ENCODE results near the gene DDX6.
A peak's percentile ranks its signal among the peaks of the same experiment; 100 is the strongest.
"Not testable (repeated sequence)": the region's sequence is repeated elsewhere in the genome, so short reads cannot be mapped to it uniquely, and the experiment has no call there.

The DDX6 gene

GRCh38 chr11:118791111-118791960 is at the start of gene DDX6:
Gene DDX6 (minus strand): TSS chr11:118791164. CDS start chr11:118786251, 4,913 bp downstream.
- DNase-seq (ENCODE audit: low read depth in 3 of 3, low spot score in 1 of 3): peak; percentile 75 to 78 (median 76)

DNA sequence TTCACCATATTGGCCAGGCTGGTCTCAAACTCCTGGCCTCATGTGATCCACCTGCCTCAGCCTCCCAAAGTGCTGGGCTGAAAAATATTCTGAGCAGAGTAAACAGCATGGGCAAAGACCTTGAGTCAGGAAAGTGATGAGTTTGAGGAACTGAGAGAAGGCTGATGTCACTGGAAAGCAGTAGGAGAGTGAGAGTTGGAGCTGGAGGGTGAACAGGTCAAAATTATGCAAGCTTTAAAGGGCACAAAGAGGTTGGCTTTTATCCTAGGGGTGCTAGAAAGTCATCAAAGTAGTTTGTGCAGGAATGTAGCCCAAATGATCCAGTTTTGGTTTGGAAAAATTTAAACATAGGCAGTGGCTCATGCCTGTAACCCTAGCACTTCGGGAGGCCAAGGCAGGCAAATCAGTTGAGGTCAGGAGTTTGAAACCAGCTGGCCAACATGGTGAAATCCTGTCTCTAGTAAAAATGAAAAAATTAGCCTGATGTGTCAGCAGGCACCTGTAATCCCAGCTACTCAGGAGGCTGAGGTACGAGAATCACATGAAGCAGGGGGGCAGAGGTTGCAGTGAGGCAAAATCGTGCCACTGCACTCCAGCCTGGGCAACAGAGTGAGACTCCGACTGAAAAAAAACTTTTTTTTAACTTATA is 48.1 kb upstream of the DDX6 start:
- no peak for DNase-seq (ENCODE audit: low read depth in 3 of 3, low spot score in 1 of 3)

DNA sequence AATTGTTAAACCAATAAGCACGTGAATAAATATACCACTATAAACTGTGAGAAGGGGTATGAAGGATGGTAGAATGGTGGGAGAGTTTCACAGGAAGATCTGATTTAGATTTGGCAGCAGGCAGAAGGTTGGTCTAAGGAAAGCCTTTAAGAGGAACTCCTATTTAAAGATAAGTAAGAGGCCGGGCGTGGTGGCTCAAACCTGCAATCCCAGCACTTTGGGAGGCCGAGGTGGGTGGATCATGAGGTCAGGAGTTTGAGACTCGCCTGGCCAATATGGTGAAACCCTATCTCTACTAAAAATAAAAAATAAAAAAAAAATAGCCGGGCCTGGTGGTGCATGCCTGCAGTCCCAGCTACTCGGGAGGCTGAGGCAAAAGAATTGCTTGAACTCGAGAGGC is 46.9 kb upstream of the DDX6 start:
- no peak for DNase-seq (ENCODE audit: low read depth in 3 of 3, low spot score in 1 of 3)

DNA sequence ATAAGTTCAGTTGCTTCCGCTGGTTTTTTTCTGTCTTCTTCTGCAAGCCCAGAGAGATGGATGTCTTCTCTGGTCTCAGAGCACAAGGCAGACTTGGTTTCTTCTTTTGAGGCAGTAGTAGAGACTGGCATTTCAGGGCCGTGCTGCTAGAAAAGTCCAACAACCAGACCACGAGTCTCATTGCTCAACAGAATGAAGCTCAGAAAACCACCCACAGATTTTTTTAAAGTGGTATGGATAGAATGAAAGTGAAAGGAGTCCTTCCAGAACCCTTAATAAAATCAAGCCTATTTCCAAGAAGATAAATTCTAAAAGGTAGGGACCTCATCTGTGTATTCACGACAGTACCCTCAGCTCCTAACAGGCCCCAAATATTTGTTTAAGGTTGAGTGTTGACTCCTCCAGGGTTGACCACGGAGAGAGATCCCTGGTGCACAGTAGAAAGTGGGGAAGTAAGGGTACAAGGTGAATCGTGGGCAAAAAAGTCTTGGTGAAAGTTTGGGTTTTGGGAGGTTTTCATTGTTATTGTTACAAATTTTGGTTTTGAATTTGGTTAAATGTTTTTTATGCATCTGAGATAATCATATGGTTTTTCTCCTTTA is 43.6 kb upstream of the DDX6 start:
- DNase-seq (ENCODE audit: low read depth in 3 of 3, low spot score in 1 of 3): no peak

- no peak for DNase-seq (ENCODE audit: low read depth in 3 of 3, low spot score in 1 of 3)
Measured at GRCh38 chr11:118827118-118827517, 36.2 kb upstream of the DDX6 start.

- DNase-seq (ENCODE audit: low read depth in 3 of 3, low spot score in 1 of 3): not testable (repeated sequence)
Measured at GRCh38 chr11:118822936-118823510, 32.1 kb upstream of the DDX6 start.

DNA sequence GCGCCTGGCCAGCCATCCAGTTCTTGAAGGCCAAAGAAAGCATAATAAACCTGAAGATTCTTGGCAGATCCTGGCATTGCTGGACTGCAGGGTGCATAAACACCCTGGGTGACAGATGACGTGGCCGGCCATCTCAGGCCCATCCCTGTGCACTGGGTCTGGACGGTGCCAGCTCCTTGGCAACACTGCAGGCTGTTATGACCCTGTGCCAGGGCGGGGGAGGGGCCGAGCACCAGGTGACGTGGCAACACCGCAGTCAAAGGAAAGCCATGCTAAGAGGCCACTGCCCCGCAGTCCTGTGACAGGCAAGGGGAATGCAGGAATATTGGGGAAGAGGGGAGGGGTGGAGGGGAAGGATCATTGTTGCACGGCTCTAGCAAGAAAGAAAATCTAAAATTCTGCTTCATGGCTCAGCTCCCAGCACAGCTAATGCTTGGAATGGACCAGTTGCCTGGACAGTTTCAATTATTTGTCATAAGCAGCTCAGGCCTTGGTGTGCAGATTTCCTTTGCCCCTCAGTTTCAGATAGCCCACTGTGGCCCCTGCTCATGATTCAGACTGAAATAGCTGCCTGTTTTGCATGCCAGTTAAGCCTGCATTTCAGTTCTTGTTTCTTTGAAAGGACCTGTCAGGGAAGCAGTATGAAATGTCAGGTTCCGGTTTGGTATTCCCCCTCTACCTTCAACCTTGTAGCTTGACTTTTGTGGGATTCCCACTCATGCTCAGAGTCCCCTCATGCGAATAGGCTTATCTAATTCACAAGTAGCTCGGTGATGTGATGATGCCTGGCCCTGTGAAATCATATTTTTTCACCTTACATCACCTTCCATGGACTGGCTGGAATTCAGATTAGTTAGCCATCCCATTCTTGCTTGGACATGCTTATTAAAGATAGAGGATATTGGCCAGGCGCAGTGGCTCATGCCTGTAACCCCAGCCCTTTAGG is 29.7 kb upstream of the DDX6 start:
- no peak for DNase-seq (ENCODE audit: low read depth in 3 of 3, low spot score in 1 of 3)

- DNase-seq (ENCODE audit: low read depth in 3 of 3, low spot score in 1 of 3): not testable (repeated sequence)
Measured at GRCh38 chr11:118820025-118820379, 29.0 kb upstream of the DDX6 start.

DNA sequence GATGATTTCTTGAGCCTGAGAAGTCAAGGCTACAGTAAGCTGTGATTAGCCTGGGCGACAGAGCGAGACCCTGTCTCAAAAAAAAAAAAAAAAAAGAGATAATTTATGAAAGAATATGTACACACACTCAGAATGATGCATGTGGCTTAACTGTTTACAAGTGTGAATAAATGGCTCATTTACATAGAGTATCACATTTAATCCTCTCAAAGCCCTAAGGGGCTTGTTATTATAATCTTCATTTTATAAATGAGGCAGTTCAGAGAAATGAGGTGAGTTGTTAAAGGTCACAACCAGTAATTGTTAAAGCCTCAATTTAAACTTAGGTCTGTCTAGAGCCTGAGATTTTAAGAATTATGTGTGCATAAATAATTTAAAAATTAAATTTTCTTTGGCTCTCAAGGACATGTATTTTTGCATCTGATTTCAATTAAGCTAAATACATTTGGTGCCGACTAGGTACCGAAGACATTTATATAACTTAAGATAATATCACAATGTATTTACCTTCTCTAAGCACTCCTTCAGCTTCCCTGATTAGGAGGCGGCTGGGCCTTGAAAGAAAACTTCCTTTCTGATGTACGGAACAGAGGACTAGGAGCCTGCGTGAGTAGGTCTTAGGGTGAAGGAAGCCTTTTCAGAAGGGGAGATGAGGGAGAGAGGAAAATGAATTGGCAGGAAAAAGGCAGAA is 28.5 kb upstream of the DDX6 start:
- DNase-seq (ENCODE audit: low read depth in 3 of 3, low spot score in 1 of 3): no peak

DNA sequence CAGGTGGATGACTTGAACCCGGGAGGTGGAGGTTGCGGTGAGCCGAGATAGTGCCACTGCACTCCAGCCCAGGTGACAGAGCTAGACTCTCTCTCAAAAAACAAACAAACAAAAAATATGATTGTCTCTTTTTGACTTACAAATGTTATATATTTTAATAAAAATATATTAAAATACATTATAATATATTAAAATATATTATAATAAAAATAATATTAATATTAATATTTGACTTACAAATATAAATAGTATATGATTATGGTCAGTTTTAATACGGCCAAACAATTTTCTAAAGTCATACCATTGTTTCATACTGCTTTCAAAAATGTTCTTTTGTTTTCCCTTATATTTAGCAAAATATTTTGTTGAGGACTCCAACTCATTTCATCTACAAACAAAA is 27.2 kb upstream of the DDX6 start:
- no peak for DNase-seq (ENCODE audit: low read depth in 3 of 3, low spot score in 1 of 3)

- no peak for DNase-seq (ENCODE audit: low read depth in 3 of 3, low spot score in 1 of 3)
Measured at GRCh38 chr11:118813551-118813950, 22.6 kb upstream of the DDX6 start.

- DNase-seq (ENCODE audit: low read depth in 3 of 3, low spot score in 1 of 3): no peak
Measured at GRCh38 chr11:118812485-118812884, 21.5 kb upstream of the DDX6 start.

DNA sequence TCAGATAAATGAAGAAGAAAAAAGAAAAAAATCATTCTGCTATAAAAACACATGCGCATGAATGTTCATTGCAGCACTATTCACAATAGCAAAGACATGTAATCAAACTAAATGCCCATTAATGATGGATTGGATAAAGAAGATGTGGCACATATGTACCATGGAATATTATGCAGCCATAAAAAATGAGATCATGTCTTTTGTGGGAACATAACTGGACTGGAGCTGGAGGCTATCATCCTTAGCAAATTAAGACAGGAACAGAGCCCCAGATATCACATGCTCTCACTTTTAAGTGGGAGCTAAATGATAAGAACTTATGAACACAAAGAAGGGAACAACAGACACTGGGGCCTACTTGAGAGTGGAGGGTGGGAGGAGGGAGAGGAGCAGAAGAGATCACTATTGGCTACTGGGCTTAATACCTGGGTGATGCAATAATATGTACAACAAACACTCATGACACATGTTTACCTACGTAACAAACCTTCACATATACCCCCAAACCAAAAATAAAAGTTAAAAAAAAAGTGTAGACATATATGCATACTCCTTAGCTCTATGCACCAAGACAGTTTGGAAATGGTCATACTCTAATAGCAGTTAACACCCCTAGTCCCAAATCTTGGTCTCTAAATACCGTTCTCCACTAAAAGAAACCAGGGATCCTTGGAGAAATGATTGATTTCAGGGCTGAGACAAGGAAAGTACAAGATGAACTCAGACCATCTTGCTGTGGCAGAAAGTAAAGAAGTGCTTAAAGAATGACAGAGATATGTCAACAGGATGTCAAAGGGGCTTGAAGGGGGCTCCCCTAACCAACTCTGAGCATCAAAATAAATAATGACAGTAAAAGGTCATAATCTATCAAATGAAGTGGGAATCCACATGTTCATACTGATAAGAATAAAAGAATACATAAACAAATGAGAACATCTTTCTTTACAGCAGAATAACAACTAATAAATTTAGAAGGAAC is 17.1 kb upstream of the DDX6 start:
- DNase-seq (ENCODE audit: low read depth in 3 of 3, low spot score in 1 of 3): no peak

DNA sequence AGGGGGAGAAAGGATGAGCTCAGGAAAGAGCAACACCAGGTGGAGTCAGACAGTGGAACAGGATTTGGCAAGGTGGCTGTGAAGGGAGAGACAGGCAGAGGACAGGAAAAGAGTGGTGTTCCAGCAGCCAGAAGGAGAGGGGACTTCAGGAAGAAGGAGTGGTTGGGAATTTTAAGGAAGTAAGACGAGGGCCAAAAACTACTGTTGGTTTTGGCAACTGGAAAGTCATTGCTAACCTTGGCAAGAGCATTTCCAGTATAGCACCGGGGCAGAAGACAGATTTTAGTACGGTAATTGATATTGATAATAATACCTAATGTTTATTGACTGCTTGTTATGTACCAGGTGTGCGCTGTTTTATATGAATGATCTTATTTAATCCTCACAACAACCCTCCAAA is 15.4 kb upstream of the DDX6 start:
- no peak for DNase-seq (ENCODE audit: low read depth in 3 of 3, low spot score in 1 of 3)

GRCh38 chr11:118804094-118804493 is 13.1 kb upstream of the DDX6 start:
- no peak for DNase-seq (ENCODE audit: low read depth in 3 of 3, low spot score in 1 of 3)

DNA sequence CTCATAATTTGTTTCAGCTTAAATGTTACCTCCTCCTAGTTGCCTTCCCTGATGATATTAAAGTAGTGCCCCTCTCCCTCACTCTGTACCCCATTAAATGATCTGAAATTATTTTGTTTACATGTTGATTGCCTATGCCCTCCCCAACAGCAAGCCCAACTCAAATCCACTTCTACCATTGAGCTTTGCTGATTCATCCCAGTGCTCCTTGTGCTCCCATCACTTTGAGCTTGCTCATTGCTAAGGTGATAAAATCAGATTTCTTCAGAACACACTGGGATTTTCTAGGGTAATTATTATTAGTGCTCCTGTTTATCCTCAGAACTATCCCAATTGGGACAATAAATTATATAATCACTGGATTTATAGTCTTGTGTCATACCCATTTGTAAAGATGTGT is 8.4 kb upstream of the DDX6 start:
- DNase-seq (ENCODE audit: low read depth in 3 of 3, low spot score in 1 of 3): no peak

DNA sequence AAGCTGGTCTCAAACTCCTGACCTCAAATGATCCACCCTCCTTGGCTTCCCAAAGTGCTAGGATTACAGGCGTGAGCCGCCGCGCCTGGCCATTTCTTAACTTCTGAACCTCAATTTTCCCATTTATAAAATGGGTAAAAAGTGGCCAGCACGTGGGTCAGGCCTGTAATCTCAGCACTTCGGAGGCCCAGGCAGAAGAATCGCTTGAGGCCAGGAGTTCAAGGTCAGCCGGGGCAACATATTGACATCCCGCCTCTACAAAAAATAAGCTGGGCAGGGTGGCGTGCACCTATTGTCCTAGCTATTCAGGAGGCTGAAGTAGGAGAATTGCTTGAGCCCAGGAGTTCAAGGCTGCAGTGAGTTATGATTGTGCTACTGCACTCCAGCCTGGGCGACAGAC is 6.5 kb upstream of the DDX6 start:
- no peak for DNase-seq (ENCODE audit: low read depth in 3 of 3, low spot score in 1 of 3)

DNA sequence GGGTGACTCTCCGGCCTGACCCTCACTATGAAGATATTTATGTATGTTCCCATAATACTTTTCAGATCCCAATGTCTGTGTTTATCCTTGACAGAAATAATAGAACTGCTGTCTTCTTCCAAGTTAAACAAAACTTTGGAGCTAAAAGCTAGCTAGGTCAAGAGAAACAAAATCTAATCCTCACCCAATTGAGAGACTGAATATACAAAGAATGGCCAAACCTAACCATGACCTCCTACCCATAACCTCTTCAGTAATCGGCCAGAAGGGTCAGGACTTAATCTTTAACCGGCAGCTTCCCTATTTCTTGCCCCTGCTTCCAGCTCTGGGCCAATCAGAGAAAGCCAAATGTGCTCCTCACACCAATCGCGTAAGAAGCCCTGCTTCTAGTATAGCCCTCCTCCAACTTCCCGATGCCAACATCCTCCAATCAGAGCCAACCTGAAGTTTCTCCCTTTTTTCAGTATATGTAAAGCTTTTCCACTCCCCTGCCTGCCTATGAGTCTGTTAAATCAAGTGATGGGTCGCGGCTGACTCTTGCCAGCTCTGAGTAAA is 1.7 kb upstream of the DDX6 start:
- peak; percentile 14 to 41 (median 21) for DNase-seq (ENCODE audit: low read depth in 3 of 3, low spot score in 1 of 3)
